HG03432 (cell line): ENCODE data around the gene PYGM.
A peak's percentile ranks its signal among the peaks of the same experiment; 100 is the strongest.

ENCODE experiments used
- ATAC-seq: cut with Tn5 transposase; IDR thresholded peaks from one replicate; pipeline ENCODE4 v1.9.1; 2021; ENCODE audit warnings: mild to moderate bottlenecking, moderate library complexity; ENCODE audit not compliant: unreplicated experiment

The PYGM gene

GRCh38 chr11:64792482-64792881 lies 32.7 kb upstream of the PYGM start:
- no peak for ATAC-seq

- no peak for ATAC-seq
Measured at GRCh38 chr11:64791781-64792291, 32.1 kb upstream of the PYGM start.

GRCh38 chr11:64790205-64791095 lies 30.7 kb upstream of the PYGM start:
- ATAC-seq = no peak

GRCh38 chr11:64789331-64790204 lies 29.8 kb upstream of the PYGM start:
- no peak for ATAC-seq

GRCh38 chr11:64788321-64789215 lies 28.8 kb upstream of the PYGM start:
- no peak for ATAC-seq

- no peak for ATAC-seq
Measured at GRCh38 chr11:64787526-64788320, 27.9 kb upstream of the PYGM start.

- ATAC-seq = no peak
Measured at GRCh38 chr11:64786308-64786707, 26.5 kb upstream of the PYGM start.

GRCh38 chr11:64784813-64785581 lies 25.2 kb upstream of the PYGM start:
- ATAC-seq = no peak

GRCh38 chr11:64778473-64779298 lies 18.9 kb upstream of the PYGM start, which contains the start of gene SF1:
Gene SF1, minus strand, starts transcription at chr11:64778542. Its CDS starts 150 bp downstream, at chr11:64778392.
- ATAC-seq = peak; percentile 83

- no peak for ATAC-seq
Measured at GRCh38 chr11:64778223-64778472, 18.4 kb upstream of the PYGM start.

GRCh38 chr11:64777449-64778222 lies 17.9 kb upstream of the PYGM start:
- peak; percentile 25 for ATAC-seq

GRCh38 chr11:64776875-64777274 lies 17.1 kb upstream of the PYGM start:
- no peak for ATAC-seq

- no peak for ATAC-seq
Measured at GRCh38 chr11:64776425-64776824, 16.7 kb upstream of the PYGM start.

- ATAC-seq = no peak
Measured at GRCh38 chr11:64774144-64774543, 14.4 kb upstream of the PYGM start.

GRCh38 chr11:64772303-64773018 lies 12.7 kb upstream of the PYGM start:
- ATAC-seq = no peak

GRCh38 chr11:64771861-64772260 lies 12.1 kb upstream of the PYGM start:
- no peak for ATAC-seq

GRCh38 chr11:64770120-64770519 lies 10.3 kb upstream of the PYGM start:
- no peak for ATAC-seq
